ENCODE measurements around the gene NBEA. TPM values are rescaled to one million over a fixed set of nuclear protein-coding genes. Genes with fewer than 3 reads are reported as not detected.

The NBEA gene
- total RNA-seq, 1 experiment from 2014 or later = 4.1 TPM

DNA sequence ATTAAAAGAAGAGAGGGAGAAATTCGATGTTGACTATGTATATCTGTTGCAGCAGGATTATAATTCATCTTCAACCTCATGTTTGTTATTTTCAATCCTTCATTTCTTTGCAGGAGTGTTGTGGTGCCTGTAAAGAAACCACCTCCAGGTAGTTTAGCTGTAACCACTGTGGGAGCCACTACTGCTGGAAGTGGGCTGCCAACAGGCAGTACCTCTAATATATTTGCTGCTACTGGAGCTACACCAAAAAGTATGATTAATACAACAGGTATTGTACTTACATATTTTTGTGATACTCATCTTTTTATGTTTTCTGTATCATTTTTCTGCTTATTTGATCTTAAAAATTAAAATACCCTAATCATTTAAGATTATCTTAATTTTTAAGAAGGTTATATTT is 266.5 kb downstream of the NBEA start:
- H3K27me3 ChIP-seq (ENCODE audit: insufficient read depth, low read length) = no peaks in the 10 kb centered on the region
- BruUV-seq (replicated peaks) = no TSS peak
- CTCF ChIA-PET = no interaction called here
- H3K27ac ChIP-seq (ENCODE audit: low read depth, low read length) = no peak overlapping the region
- H3K36me3 ChIP-seq (ENCODE audit: control insufficient read depth in 1 of 2, insufficient read depth in 2 of 2, low read length in 2 of 2) = no peaks in the 10 kb centered on the region
- H3K9me3 ChIP-seq (ENCODE audit: control insufficient read depth in 1 of 2, insufficient read depth in 1 of 2, low read depth in 1 of 2, low read length in 2 of 2) = no peaks in the 10 kb centered on the region
- no peak for DNase-seq (ENCODE audit: low read depth, low spot score)
- H3K9ac ChIP-seq (ENCODE audit: low read length) = no peak overlapping the region
- POLR2A ChIA-PET = no interaction called here
- no peaks in the 10 kb centered on the region for H4K20me1 ChIP-seq (ENCODE audit: insufficient read depth)
- RAD21 ChIA-PET (ENCODE audit: low non-redundant PET in 1 of 2, low total read pairs in 2 of 2, uncharacterized antibody in 2 of 2, unreplicated experiment in 2 of 2) = no interaction called here
- intact Hi-C loops (cut with micrococcal nuclease) = no loop called here
- no peaks in the 10 kb centered on the region for H3K4me1 ChIP-seq (ENCODE audit: control insufficient read depth in 1 of 2, insufficient read depth in 2 of 2, low read length in 2 of 2)
- H2AFZ ChIP-seq (ENCODE audit: low read depth, low read length, poor library complexity, severe bottlenecking) = no peak overlapping the region
- no peak overlapping the region for H3K4me2 ChIP-seq (ENCODE audit: low read length)
- no peak for ATAC-seq
- no peaks in the 10 kb centered on the region for H3K9me2 ChIP-seq (ENCODE audit: insufficient read depth)
- TF ChIP-seq YY1 (IDR thresholded peaks at IDR 0.05; ENCODE audit: extremely low read depth, insufficient replicate concordance, low read depth, low read length) = no peak
- TF ChIP-seq, protein P1, sequence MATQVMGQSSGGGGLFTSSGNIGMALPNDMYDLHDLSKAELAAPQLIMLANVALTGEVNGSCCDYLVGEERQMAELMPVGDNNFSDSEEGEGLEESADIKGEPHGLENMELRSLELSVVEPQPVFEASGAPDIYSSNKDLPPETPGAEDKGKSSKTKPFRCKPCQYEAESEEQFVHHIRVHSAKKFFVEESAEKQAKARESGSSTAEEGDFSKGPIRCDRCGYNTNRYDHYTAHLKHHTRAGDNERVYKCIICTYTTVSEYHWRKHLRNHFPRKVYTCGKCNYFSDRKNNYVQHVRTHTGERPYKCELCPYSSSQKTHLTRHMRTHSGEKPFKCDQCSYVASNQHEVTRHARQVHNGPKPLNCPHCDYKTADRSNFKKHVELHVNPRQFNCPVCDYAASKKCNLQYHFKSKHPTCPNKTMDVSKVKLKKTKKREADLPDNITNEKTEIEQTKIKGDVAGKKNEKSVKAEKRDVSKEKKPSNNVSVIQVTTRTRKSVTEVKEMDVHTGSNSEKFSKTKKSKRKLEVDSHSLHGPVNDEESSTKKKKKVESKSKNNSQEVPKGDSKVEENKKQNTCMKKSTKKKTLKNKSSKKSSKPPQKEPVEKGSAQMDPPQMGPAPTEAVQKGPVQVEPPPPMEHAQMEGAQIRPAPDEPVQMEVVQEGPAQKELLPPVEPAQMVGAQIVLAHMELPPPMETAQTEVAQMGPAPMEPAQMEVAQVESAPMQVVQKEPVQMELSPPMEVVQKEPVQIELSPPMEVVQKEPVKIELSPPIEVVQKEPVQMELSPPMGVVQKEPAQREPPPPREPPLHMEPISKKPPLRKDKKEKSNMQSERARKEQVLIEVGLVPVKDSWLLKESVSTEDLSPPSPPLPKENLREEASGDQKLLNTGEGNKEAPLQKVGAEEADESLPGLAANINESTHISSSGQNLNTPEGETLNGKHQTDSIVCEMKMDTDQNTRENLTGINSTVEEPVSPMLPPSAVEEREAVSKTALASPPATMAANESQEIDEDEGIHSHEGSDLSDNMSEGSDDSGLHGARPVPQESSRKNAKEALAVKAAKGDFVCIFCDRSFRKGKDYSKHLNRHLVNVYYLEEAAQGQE (IDR thresholded peaks at IDR 0.05; ENCODE audit: low read depth) = no peak
- TF ChIP-seq ZNF274 (IDR thresholded peaks at IDR 0.05; ENCODE audit: low read depth, low read length) = no peak
- no peak for TF ChIP-seq SP1 (IDR thresholded peaks at IDR 0.05; ENCODE audit: low read depth)
- TF ChIP-seq, protein P2, sequence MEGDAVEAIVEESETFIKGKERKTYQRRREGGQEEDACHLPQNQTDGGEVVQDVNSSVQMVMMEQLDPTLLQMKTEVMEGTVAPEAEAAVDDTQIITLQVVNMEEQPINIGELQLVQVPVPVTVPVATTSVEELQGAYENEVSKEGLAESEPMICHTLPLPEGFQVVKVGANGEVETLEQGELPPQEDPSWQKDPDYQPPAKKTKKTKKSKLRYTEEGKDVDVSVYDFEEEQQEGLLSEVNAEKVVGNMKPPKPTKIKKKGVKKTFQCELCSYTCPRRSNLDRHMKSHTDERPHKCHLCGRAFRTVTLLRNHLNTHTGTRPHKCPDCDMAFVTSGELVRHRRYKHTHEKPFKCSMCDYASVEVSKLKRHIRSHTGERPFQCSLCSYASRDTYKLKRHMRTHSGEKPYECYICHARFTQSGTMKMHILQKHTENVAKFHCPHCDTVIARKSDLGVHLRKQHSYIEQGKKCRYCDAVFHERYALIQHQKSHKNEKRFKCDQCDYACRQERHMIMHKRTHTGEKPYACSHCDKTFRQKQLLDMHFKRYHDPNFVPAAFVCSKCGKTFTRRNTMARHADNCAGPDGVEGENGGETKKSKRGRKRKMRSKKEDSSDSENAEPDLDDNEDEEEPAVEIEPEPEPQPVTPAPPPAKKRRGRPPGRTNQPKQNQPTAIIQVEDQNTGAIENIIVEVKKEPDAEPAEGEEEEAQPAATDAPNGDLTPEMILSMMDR (IDR thresholded peaks at IDR 0.05 in 2 of 3, conservative IDR thresholded peaks at IDR 0.05 in 1 of 3; ENCODE audit: borderline replicate concordance in 1 of 3, insufficient read depth in 1 of 3, low read depth in 2 of 3, low read length in 2 of 3) = no peak
- no peak for TF ChIP-seq SRF (IDR thresholded peaks at IDR 0.05; ENCODE audit: low read depth)
- TF ChIP-seq POLR2AphosphoS5 (IDR thresholded peaks at IDR 0.05; ENCODE audit: low read depth, low read length) = no peak
- no peak for TF ChIP-seq CEBPB (IDR thresholded peaks at IDR 0.05; ENCODE audit: low read depth)
- TF ChIP-seq EZH2 (IDR thresholded peaks at IDR 0.05) = no peak
- TF ChIP-seq SIN3A (IDR thresholded peaks at IDR 0.05; ENCODE audit: low read depth) = no peak
- no peak for TF ChIP-seq ZFX (IDR thresholded peaks at IDR 0.05)
- TF ChIP-seq POLR2A (IDR thresholded peaks at IDR 0.05; ENCODE audit: borderline replicate concordance, extremely low read depth, insufficient read depth, insufficient read length) = no peak
- TF ChIP-seq ELF1 (IDR thresholded peaks at IDR 0.05; ENCODE audit: borderline replicate concordance, low read depth) = no peak
- H3K79me2 ChIP-seq (ENCODE audit: insufficient read depth, low read length) = no peaks in the 10 kb centered on the region
- H3K4me3 ChIP-seq (replicated peaks in 1 of 2; ENCODE audit: low read depth in 1 of 2, low read length in 2 of 2) = no peak overlapping the region
